ENCODE results near the gene GRB10. TPM values are rescaled to one million over a fixed set of nuclear protein-coding genes. Genes with fewer than 3 reads are reported as not detected.

The GRB10 gene
- polyA plus RNA-seq, 1 donor from 2014 or later, result 78.4 TPM

GRCh38 chr7:50648076-50648475 is 134.6 kb downstream of the GRB10 start:
- H2AFZ ChIP-seq (ENCODE audit: low read depth, low read length), result no peak overlapping the region
- peaks cover 5% of the 10 kb centered on the region for H3K36me3 ChIP-seq (ENCODE audit: insufficient read depth, low read length)
- no peak overlapping the region for H3K4me2 ChIP-seq (ENCODE audit: low read length)
- H3K9me2 ChIP-seq (ENCODE audit: insufficient read depth, low read length), result no peaks in the 10 kb centered on the region
- H4K20me1 ChIP-seq (ENCODE audit: insufficient read depth), result no peaks in the 10 kb centered on the region
- no peaks in the 10 kb centered on the region for H3K27me3 ChIP-seq (ENCODE audit: insufficient read depth, low read depth, low read length)
- H3K9me3 ChIP-seq (ENCODE audit: low read length), result no peaks in the 10 kb centered on the region
- no peak overlapping the region for H3K9ac ChIP-seq (ENCODE audit: low read length)
- peaks cover 4% of the 10 kb centered on the region for H3K79me2 ChIP-seq (replicated peaks; ENCODE audit: insufficient read depth, low read length)
- H3K27ac ChIP-seq (ENCODE audit: low read length), result no peak overlapping the region
- no peak for TF ChIP-seq MXI1 (conservative IDR thresholded peaks at IDR 0.05; ENCODE audit: poor library complexity, severe bottlenecking)
- no peak for TF ChIP-seq POLR2AphosphoS5 (IDR thresholded peaks at IDR 0.05)
- TF ChIP-seq EZH2 (IDR thresholded peaks at IDR 0.05; ENCODE audit: borderline replicate concordance, insufficient read depth, low read length, poor library complexity, severe bottlenecking), result no peak
- no peak for TF ChIP-seq EP300 (conservative IDR thresholded peaks at IDR 0.05; ENCODE audit: poor library complexity, severe bottlenecking)
- no peak for TF ChIP-seq SMC3 (conservative IDR thresholded peaks at IDR 0.05; ENCODE audit: poor library complexity)
- no peak for TF ChIP-seq REST (IDR thresholded peaks at IDR 0.05; ENCODE audit: borderline replicate concordance)
- TF ChIP-seq TAF1 (IDR thresholded peaks at IDR 0.05; ENCODE audit: low read depth), result no peak
- TF ChIP-seq CTCF (IDR thresholded peaks at IDR 0.05; ENCODE audit: poor library complexity, severe bottlenecking), result no peak
- TF ChIP-seq RAD21 (conservative IDR thresholded peaks at IDR 0.05), result no peak
- no peaks in the 10 kb centered on the region for H3F3A ChIP-seq (ENCODE audit: insufficient read depth, low read length, poor library complexity, severe bottlenecking)
- no peak overlapping the region for H3K4me3 ChIP-seq (ENCODE audit: low read length)

GRCh38 chr7:50647286-50647980 is 135.3 kb downstream of the GRB10 start:
- no peak overlapping the region for H3K27ac ChIP-seq (ENCODE audit: low read length)
- H3K79me2 ChIP-seq (replicated peaks; ENCODE audit: insufficient read depth, low read length), result peaks cover 4% of the 10 kb centered on the region
- no peak overlapping the region for H3K9ac ChIP-seq (ENCODE audit: low read length)
- H3F3A ChIP-seq (ENCODE audit: insufficient read depth, low read length, poor library complexity, severe bottlenecking), result no peaks in the 10 kb centered on the region
- H3K36me3 ChIP-seq (ENCODE audit: insufficient read depth, low read length), result peaks cover 5% of the 10 kb centered on the region
- no peaks in the 10 kb centered on the region for H3K9me2 ChIP-seq (ENCODE audit: insufficient read depth, low read length)
- no peak overlapping the region for H3K4me2 ChIP-seq (ENCODE audit: low read length)
- H3K27me3 ChIP-seq (ENCODE audit: insufficient read depth, low read depth, low read length), result no peaks in the 10 kb centered on the region
- no peak overlapping the region for H2AFZ ChIP-seq (ENCODE audit: low read depth, low read length)
- no peaks in the 10 kb centered on the region for H3K9me3 ChIP-seq (ENCODE audit: low read length)
- TF ChIP-seq TAF1 (IDR thresholded peaks at IDR 0.05; ENCODE audit: low read depth), result no peak
- TF ChIP-seq MXI1 (conservative IDR thresholded peaks at IDR 0.05; ENCODE audit: poor library complexity, severe bottlenecking), result no peak
- no peak for TF ChIP-seq EP300 (conservative IDR thresholded peaks at IDR 0.05; ENCODE audit: poor library complexity, severe bottlenecking)
- no peak for TF ChIP-seq EZH2 (IDR thresholded peaks at IDR 0.05; ENCODE audit: borderline replicate concordance, insufficient read depth, low read length, poor library complexity, severe bottlenecking)
- TF ChIP-seq CTCF (IDR thresholded peaks at IDR 0.05; ENCODE audit: poor library complexity, severe bottlenecking), result no peak
- no peak for TF ChIP-seq RAD21 (conservative IDR thresholded peaks at IDR 0.05)
- TF ChIP-seq REST (IDR thresholded peaks at IDR 0.05; ENCODE audit: borderline replicate concordance), result no peak
- H4K20me1 ChIP-seq (ENCODE audit: insufficient read depth), result no peaks in the 10 kb centered on the region
- no peak overlapping the region for H3K4me3 ChIP-seq (ENCODE audit: low read length)
